HG02884 (cell line): ENCODE results near the gene RHOBTB3.
"Not testable (repeated sequence)": the region's sequence is repeated elsewhere in the genome, so short reads cannot be mapped to it uniquely, and the experiment has no call there.

ENCODE experiments used
- ATAC-seq: cut with Tn5 transposase; IDR thresholded peaks from one replicate; pipeline ENCODE4 v1.9.1; 2021; ENCODE audit warnings: mild to moderate bottlenecking, moderate library complexity; ENCODE audit not compliant: unreplicated experiment

The RHOBTB3 gene

GRCh38 chr5:95798545-95798944, 67.4 kb downstream of the RHOBTB3 start:
- ATAC-seq: no peak

- no peak for ATAC-seq
Observed at GRCh38 chr5:95799191-95799835, 68.2 kb downstream of the RHOBTB3 start.

GRCh38 chr5:95800553-95800952, 69.4 kb downstream of the RHOBTB3 start:
- ATAC-seq: no peak

GRCh38 chr5:95801532-95801931, 70.4 kb downstream of the RHOBTB3 start:
- ATAC-seq: no peak

GRCh38 chr5:95801961-95802360, 70.8 kb downstream of the RHOBTB3 start:
- ATAC-seq: no peak

- no peak for ATAC-seq
Observed at GRCh38 chr5:95803271-95804148, 72.4 kb downstream of the RHOBTB3 start.

GRCh38 chr5:95804736-95805539, 73.8 kb downstream of the RHOBTB3 start:
- no peak for ATAC-seq

- ATAC-seq: no peak
Observed at GRCh38 chr5:95806687-95807086, 75.6 kb downstream of the RHOBTB3 start.

- ATAC-seq: no peak
Observed at GRCh38 chr5:95808013-95808685, 77.0 kb downstream of the RHOBTB3 start.

GRCh38 chr5:95808686-95809413, 77.7 kb downstream of the RHOBTB3 start:
- ATAC-seq: peak; percentile 100

GRCh38 chr5:95809414-95809960, 78.4 kb downstream of the RHOBTB3 start:
- ATAC-seq: no peak

- ATAC-seq: no peak
Observed at GRCh38 chr5:95810305-95811125, 79.4 kb downstream of the RHOBTB3 start.

GRCh38 chr5:95811126-95811423, 79.9 kb downstream of the RHOBTB3 start:
- ATAC-seq: not testable (repeated sequence)

- ATAC-seq: not testable (repeated sequence)
Observed at GRCh38 chr5:95811461-95812073, 80.4 kb downstream of the RHOBTB3 start.

GRCh38 chr5:95812074-95812471, 80.9 kb downstream of the RHOBTB3 start:
- no peak for ATAC-seq

GRCh38 chr5:95813035-95813434, 81.9 kb downstream of the RHOBTB3 start:
- not testable (repeated sequence) for ATAC-seq

- no peak for ATAC-seq
Observed at GRCh38 chr5:95815155-95815729, 84.1 kb downstream of the RHOBTB3 start.

GRCh38 chr5:95816341-95816740, 85.2 kb downstream of the RHOBTB3 start:
- no peak for ATAC-seq
